GM19240 (cell line): ENCODE results near the gene STARD5.
A peak's percentile ranks its signal among the peaks of the same experiment; 100 is the strongest.

ENCODE experiments used
- DNase-seq: peaks from one replicate; pipeline ENCODE4 v3.0.0; 2011; ENCODE audit warnings: low spot score; ENCODE audit not compliant: insufficient read length

The STARD5 gene

DNA sequence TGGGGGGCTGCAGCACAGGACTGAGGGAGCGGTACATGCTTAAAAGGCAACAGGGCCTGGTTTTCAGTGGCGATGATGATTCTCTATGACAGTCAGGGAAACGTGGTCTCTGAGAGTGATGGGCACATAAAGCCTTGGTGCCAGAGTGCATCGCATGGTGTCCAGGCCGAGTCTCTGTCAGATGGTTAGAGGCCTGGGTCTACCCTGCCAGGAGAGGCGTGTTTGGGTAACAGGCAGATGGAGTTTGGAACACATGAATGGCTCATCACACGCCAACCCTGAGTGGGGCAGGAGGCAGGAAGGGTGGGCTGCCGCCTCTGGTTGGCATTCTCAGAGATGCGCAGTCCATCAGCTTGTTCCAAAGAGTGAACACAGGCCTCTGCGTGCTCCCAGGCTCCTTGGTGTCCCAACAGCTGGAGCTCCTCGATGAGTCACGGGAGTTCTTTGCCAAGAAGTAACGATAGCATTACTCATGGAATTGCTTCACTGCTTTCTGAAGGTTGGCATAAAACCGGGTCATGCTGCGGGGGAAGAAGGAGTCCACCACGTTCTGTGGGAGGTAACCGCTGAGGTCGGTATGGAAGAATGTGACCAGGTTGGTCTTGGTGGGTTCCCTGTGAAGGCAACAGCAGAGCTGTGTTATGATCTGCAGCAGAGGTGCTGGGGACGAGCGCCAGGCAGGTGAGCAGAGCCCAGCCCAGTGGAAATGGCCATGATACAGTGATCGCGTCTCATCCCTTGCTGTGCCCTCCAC is 11.0 kb downstream of the STARD5 start:
- no peak for DNase-seq

GRCh38 chr15:81311752-81312464 is 12.0 kb downstream of the STARD5 start:
- no peak for DNase-seq

DNA sequence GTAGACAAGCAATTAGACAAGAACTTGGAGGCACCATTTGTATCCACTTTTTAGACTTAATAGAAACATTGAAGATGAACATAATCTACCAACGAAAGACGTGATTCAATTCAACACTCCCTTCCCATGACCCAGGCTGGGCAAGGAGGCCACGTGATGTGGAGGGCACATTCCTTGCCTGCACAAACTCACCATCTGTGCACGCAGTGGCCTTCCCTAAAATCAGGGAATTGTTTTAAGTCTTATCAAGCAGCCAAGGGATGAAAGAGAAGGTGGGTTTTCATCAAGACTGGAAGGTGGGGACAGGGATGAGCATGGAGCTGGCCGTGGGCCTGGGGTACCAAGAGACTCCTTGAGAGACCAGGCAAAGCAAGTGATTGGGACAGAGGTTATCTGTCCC is 13.5 kb downstream of the STARD5 start:
- DNase-seq, result no peak

- DNase-seq, result no peak
These were observed 14.1 kb downstream of the STARD5 start for GRCh38 chr15:81309647-81310450.

DNA sequence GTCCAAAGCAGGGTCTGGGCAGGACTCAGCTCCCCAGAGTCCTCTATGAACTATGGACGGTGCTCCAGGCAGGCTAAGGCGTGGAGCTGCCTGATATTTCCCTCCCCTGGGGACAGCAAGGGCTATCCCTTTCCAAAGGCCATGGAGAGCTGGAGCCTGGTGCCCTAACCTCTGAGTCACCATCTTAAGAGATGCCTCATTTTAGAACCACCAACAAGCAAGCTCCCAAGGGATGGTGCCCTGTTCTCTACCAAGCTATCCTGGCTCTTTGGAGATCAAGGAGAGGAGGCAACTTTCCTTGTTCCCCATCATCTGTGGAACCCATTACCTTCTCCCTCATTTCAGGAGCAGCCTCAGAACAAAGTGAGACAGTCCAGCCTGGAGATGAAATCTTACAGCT is 15.7 kb downstream of the STARD5 start:
- DNase-seq, result no peak

GRCh38 chr15:81304226-81304625 is 19.7 kb downstream of the STARD5 start:
- no peak for DNase-seq

GRCh38 chr15:81303244-81304225 is 20.4 kb downstream of the STARD5 start:
- DNase-seq, result no peak

DNA sequence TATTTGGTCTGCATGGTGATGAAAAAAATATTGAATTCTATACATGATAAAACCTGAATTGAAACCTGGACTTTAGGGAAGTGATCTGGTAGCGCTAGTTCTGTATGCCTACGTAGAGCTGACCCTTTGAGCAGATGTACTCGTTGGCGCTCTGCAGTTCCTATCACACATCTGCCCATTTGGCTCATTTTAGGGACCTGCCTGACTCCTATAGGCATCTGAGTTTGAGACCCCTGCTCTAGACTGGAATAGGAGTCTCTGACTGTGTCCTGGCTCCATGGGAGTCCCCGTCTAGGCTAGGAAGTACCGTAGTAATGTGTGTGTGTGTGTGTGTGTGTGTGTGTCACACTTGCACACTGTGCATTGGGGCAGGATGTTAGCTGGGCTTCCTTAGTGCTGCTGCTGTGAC is 21.2 kb downstream of the STARD5 start:
- DNase-seq, result no peak

- DNase-seq, result no peak
These were observed 22.0 kb downstream of the STARD5 start for GRCh38 chr15:81301815-81302399.

DNA sequence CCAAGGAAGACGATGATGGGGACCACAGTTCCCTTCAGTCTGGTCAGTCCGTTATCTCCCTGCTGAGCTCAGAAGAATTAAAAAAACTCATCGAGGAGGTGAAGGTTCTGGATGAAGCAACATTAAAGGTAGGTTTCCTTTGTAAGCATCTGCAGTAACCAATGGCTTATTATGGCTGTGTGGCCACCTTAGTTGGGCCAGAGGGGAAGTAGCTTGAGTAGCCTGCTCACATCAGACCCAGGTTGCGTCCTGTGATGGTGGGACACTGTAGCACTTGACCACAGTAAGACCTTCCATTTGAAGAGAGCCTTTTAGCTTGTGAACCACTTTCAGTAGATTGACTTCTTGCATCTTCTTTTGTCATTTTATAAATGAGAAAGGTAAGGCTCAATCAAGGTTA is 22.6 kb downstream of the STARD5 start:
- no peak for DNase-seq

DNA sequence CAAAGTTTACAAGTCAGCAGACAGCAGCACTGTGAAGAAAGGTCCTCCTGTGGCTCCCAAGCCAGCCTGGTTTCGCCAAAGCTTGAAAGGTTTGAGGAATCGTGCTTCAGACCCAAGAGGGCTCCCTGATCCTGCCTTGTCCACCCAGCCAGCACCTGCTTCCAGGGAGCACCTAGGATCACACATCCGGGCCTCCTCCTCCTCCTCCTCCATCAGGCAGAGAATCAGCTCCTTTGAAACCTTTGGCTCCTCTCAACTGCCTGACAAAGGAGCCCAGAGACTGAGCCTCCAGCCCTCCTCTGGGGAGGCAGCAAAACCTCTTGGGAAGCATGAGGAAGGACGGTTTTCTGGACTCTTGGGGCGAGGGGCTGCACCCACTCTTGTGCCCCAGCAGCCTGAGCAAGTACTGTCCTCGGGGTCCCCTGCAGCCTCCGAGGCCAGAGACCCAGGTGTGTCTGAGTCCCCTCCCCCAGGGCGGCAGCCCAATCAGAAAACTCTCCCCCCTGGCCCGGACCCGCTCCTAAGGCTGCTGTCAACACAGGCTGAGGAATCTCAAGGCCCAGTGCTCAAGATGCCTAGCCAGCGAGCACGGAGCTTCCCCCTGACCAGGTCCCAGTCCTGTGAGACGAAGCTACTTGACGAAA is 24.2 kb downstream of the STARD5 start:
- no peak for DNase-seq

- no peak for DNase-seq
These were observed 24.8 kb downstream of the STARD5 start for GRCh38 chr15:81299156-81299555.

DNA sequence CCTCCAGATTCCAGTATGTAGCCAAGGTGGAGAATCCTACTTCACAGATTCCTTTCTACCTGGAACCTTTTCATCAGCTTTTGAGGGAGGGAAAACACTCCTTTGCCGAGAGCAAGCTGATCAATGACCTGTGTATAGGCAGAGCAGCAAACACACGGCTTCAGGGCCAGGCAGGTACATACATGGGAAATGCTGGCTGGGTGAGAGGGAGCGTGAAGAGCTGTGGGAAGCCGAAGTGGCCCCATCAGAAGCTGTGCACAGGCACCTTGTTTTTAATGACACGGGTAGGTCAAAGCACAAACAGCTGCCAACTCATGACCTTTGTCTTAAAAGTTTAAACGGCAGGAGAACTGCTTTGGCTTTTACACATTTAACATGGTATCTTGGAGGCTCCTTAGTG is 25.3 kb downstream of the STARD5 start:
- DNase-seq, result no peak

- no peak for DNase-seq
These were observed 26.1 kb downstream of the STARD5 start for GRCh38 chr15:81297603-81298575.

- no peak for DNase-seq
These were observed 26.8 kb downstream of the STARD5 start for GRCh38 chr15:81297147-81297572.

GRCh38 chr15:81296673-81297072 is 27.3 kb downstream of the STARD5 start:
- DNase-seq, result peak; percentile 34

DNA sequence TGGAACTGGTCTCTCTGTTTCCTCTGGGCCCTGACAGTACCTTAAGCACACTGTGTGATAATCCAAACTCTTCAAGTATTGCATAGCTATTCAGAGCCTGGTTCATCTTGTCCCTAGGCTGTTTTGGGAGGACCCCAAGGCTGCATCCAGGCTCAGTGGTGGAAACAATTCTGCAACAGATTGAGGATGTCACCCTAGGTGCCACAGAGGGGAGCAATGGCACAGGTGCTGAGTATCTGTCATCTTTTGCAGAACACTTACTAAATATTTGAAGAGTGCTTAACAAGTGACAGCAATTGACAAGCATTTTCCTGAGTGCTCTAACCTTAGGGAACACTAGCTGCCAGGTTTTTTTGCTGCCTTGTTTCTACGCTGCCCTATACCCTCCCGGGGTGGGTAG is 27.8 kb downstream of the STARD5 start:
- no peak for DNase-seq

- DNase-seq, result no peak
These were observed 28.3 kb downstream of the STARD5 start for GRCh38 chr15:81295486-81296121.
